HepG2 (cell line): ENCODE results near the gene TFE3. TPM values are rescaled to one million over a fixed set of nuclear protein-coding genes. Genes with fewer than 3 reads are reported as not detected.

ENCODE experiments used
- ELF4 ChIP-seq: sonication (generic); formaldehyde crosslinking; IDR thresholded peaks from 2 replicates; pipeline ENCODE4 v1.5.0; 2020; ENCODE audit warnings: missing genetic modification reagents, mild to moderate bottlenecking, moderate library complexity, borderline replicate concordance
- FOXJ3 ChIP-seq: sonication (generic); formaldehyde crosslinking; IDR thresholded peaks from 2 replicates; pipeline ENCODE4 v1.4.0; 2020; ENCODE audit warnings: missing genetic modification reagents, mild to moderate bottlenecking, borderline replicate concordance
- POLR2A ChIP-seq, 2 experiments: IDR thresholded peaks; 2 replicates each; pipeline ENCODE4 v1.6.1; 2011; ENCODE audit warnings: low read depth in 2 of 2, low read length in 2 of 2, mild to moderate bottlenecking in 1 of 2, moderate library complexity in 1 of 2; ENCODE audit not compliant: insufficient read depth in 1 of 2
- PPARG ChIP-seq: conservative IDR thresholded peaks from 2 replicates; pipeline ENCODE4 v1.6.1; 2016; ENCODE audit warnings: missing biosample characterization, missing genetic modification reagents
- polyA plus RNA-seq, 8 experiments: library from polyadenylated mRNA; depleted of rRNA in 3 of 8; stranded (reverse) in 7 of 8; unstranded in 1 of 8; fragments of >200 nt; fragmentation: Illumina TruSeq in 4 of 8; extraction: Trizol in 4 of 8; gene quantifications; 2 replicates each; pipeline versions ENCODE4 v1.2.1 to v1.2.3, GENCODE V29; 2011 to 2016; ENCODE audit warnings: low read depth in 4 of 8, missing spikeins in 1 of 8, mixed read lengths in 1 of 8; ENCODE audit not compliant: insufficient read depth in 1 of 8
- total RNA-seq, 5 experiments: library from RNA; depleted of rRNA; stranded (reverse); fragments of >200 nt; fragmentation: Illumina TruSeq; extraction: Trizol; gene quantifications; 2 replicates each; pipeline ENCODE4 v1.2.3, GENCODE V29; 2016; ENCODE audit warnings: low read depth in 1 of 5
- TF ChIP-seq, protein P1 (sequence below): sonication (generic); formaldehyde crosslinking; IDR thresholded peaks from 2 replicates; pipeline ENCODE4 v1.5.0; 2020; ENCODE audit warnings: missing genetic modification reagents
- TF ChIP-seq, protein P2 (sequence below): sonication (generic); formaldehyde crosslinking; IDR thresholded peaks from 2 replicates; pipeline ENCODE4 v1.4.0; 2020; ENCODE audit warnings: missing genetic modification reagents, borderline replicate concordance
- TF ChIP-seq, protein P3 (sequence below): sonication (generic); formaldehyde crosslinking; IDR thresholded peaks from 2 replicates; pipeline ENCODE4 v1.4.0; 2020; ENCODE audit warnings: low read depth, missing genetic modification reagents

TFE3 gene
- total and polyA plus RNA-seq, 2 of the 13 experiments (the other 11 are each of a cell fraction or from before 2014, with no cell fraction given): 8.3 to 12.3 TPM

DNA sequence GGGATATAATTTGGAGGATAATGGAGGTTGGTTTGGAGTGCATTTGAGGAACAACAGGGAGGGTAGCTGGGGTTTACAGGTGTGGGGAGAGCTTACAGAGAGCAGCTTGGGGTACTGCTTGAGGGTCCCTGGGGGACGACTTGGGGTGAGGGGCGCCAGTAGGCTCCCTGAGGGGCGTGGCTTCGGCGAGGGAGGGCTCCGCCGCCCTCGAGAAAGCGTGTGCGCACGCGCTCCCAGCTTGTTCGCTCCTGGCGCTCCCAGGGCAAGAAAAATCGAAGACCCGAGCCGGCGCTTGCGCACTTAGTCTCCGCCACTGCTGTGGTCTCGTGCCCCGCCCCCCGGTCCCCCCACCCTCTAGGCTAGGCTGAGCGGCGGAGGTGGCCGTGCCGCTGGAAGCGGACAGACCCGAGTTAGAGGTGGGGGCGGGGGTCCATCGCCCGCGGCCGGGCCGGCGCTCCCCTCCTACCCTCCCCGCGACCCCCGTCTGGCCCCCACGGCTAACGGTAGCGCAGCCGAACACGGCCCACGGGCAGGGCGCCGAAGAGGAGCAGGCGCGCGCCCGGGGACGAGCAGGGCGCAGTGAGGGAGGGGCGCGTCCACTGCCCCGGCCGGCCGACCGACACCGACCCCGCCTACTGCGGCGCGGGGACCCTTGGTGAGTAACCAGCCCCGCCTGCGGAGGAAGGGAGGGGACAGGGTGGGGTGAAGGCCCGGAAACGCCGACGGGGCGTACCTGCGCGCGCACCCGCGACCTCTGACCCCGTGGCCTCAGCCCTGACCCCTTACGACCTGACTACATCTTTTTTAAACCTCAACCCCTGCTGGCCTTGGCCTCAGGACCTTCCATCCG is 10.3 kb upstream of the TFE3 start (continued):
- TF ChIP-seq, protein P1, sequence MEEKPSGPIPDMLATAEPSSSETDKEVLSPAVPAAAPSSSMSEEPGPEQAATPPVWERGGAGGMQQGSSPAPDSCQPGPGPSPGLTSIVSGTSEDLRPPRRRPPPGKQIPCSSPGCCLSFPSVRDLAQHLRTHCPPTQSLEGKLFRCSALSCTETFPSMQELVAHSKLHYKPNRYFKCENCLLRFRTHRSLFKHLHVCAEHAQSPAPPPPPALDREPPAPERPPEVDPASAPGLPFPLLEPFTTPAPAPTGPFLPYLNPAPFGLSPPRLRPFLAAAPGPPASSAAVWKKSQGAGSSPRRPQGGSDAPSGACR (CRISPR knock-in tag): no peak
- no peak for TF ChIP-seq FOXJ3 (CRISPR knock-in tag)
- TF ChIP-seq POLR2A (IDR thresholded peaks at IDR 0.05; ENCODE audit: insufficient read depth in 1 of 2, low read depth in 2 of 2, low read length in 2 of 2): peak in 1 of 2 experiments; percentile 54; a peak in 1 of 4 replicates
- no peak for TF ChIP-seq PPARG
- TF ChIP-seq, protein P2, sequence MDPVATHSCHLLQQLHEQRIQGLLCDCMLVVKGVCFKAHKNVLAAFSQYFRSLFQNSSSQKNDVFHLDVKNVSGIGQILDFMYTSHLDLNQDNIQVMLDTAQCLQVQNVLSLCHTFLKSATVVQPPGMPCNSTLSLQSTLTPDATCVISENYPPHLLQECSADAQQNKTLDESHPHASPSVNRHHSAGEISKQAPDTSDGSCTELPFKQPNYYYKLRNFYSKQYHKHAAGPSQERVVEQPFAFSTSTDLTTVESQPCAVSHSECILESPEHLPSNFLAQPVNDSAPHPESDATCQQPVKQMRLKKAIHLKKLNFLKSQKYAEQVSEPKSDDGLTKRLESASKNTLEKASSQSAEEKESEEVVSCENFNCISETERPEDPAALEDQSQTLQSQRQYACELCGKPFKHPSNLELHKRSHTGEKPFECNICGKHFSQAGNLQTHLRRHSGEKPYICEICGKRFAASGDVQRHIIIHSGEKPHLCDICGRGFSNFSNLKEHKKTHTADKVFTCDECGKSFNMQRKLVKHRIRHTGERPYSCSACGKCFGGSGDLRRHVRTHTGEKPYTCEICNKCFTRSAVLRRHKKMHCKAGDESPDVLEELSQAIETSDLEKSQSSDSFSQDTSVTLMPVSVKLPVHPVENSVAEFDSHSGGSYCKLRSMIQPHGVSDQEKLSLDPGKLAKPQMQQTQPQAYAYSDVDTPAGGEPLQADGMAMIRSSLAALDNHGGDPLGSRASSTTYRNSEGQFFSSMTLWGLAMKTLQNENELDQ: no peak
- TF ChIP-seq, protein P3, sequence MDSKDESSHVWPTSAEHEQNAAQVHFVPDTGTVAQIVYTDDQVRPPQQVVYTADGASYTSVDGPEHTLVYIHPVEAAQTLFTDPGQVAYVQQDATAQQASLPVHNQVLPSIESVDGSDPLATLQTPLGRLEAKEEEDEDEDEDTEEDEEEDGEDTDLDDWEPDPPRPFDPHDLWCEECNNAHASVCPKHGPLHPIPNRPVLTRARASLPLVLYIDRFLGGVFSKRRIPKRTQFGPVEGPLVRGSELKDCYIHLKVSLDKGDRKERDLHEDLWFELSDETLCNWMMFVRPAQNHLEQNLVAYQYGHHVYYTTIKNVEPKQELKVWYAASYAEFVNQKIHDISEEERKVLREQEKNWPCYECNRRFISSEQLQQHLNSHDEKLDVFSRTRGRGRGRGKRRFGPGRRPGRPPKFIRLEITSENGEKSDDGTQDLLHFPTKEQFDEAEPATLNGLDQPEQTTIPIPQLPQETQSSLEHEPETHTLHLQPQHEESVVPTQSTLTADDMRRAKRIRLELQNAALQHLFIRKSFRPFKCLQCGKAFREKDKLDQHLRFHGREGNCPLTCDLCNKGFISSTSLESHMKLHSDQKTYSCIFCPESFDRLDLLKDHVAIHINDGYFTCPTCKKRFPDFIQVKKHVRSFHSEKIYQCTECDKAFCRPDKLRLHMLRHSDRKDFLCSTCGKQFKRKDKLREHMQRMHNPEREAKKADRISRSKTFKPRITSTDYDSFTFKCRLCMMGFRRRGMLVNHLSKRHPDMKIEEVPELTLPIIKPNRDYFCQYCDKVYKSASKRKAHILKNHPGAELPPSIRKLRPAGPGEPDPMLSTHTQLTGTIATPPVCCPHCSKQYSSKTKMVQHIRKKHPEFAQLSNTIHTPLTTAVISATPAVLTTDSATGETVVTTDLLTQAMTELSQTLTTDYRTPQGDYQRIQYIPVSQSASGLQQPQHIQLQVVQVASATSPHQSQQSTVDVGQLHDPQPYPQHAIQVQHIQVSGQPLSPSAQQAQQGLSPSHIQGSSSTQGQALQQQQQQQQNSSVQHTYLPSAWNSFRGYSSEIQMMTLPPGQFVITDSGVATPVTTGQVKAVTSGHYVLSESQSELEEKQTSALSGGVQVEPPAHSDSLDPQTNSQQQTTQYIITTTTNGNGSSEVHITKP (CRISPR knock-in tag): no peak
- TF ChIP-seq ELF4: no peak
- TF ChIP-seq, all 625 proteins: peak for 59
